ENCODE results near the gene GPC6. TPM values are rescaled to one million over a fixed set of nuclear protein-coding genes. Genes with fewer than 3 reads are reported as not detected.

Gene GPC6
- polyA plus RNA-seq, 1 donor (not counting 4 experiments of a cell fraction or from before 2014, with no cell fraction given) = 0.42 TPM

- Histone ChIP-seq H3K4me3 (ENCODE audit: control insufficient read depth in 2 of 3, extremely low read depth in 1 of 3, insufficient read depth in 2 of 3, low read depth in 1 of 3, low read length in 3 of 3) (no peak overlapping the region), H3K9ac (ENCODE audit: control insufficient read depth, extremely low read depth, insufficient read depth, low read length) (no peak overlapping the region), H4K20me1 (ENCODE audit: control insufficient read depth, extremely low read depth, insufficient read depth, low read length) (no peaks in the 10 kb centered on the region), H2AFZ (ENCODE audit: control insufficient read depth, low read length) (no peak overlapping the region), H3K9me1 (ENCODE audit: control insufficient read depth, extremely low read depth, insufficient read depth, low read length) (no peaks in the 10 kb centered on the region), H3K79me2 (ENCODE audit: control insufficient read depth, insufficient read depth, low read length) (no peaks in the 10 kb centered on the region), H3K4me2 (ENCODE audit: control insufficient read depth, extremely low read depth, insufficient read depth, low read depth, low read length) (no peak overlapping the region), H3K27me3 (ENCODE audit: control insufficient read depth, extremely low read depth, insufficient read depth, low read length) (no peaks in the 10 kb centered on the region), H3K36me3 (ENCODE audit: control insufficient read depth in 2 of 2, extremely low read depth in 1 of 2, insufficient read depth in 2 of 2, low read length in 2 of 2) (no peaks in the 10 kb centered on the region), H3K4me1 (ENCODE audit: control insufficient read depth, extremely low read depth, insufficient read depth, low read length) (no peaks in the 10 kb centered on the region), H3K9me3 (ENCODE audit: control insufficient read depth, low read depth, low read length) (no peaks in the 10 kb centered on the region), H3K27ac (ENCODE audit: control insufficient read depth, insufficient read depth, low read length) (no peak overlapping the region)
- TF ChIP-seq CTCF (optimal IDR thresholded peaks at IDR 0.05 in 1 of 3, IDR thresholded peaks at IDR 0.05 in 1 of 3, conservative IDR thresholded peaks at IDR 0.05 in 1 of 3; ENCODE audit: extremely low read depth in 1 of 3, insufficient read depth in 2 of 3, low read length in 3 of 3) = no peak
- TF ChIP-seq EZH2 (IDR thresholded peaks at IDR 0.05; ENCODE audit: low read length) = no peak
- no peak for DNase-seq (ENCODE audit: low read depth, low spot score)
- no peak for FAIRE-seq
- dilution Hi-C loops (cut with MboI; ENCODE audit: extremely low pct_ligation_motif_present, low sequenced_read_pairs) = no loop called here
Measured at GRCh38 chr13:93345024-93345423, 118.4 kb downstream of the GPC6 start.

- H3K9me3 ChIP-seq (ENCODE audit: control insufficient read depth, low read depth, low read length) = no peaks in the 10 kb centered on the region
- H3K79me2 ChIP-seq (ENCODE audit: control insufficient read depth, insufficient read depth, low read length) = no peaks in the 10 kb centered on the region
- no peak overlapping the region for H3K4me3 ChIP-seq (ENCODE audit: control insufficient read depth in 2 of 3, extremely low read depth in 1 of 3, insufficient read depth in 2 of 3, low read depth in 1 of 3, low read length in 3 of 3)
- no peak overlapping the region for H3K9ac ChIP-seq (ENCODE audit: control insufficient read depth, extremely low read depth, insufficient read depth, low read length)
- H3K27me3 ChIP-seq (ENCODE audit: control insufficient read depth, extremely low read depth, insufficient read depth, low read length) = no peaks in the 10 kb centered on the region
- no peaks in the 10 kb centered on the region for H3K4me1 ChIP-seq (ENCODE audit: control insufficient read depth, extremely low read depth, insufficient read depth, low read length)
- no peaks in the 10 kb centered on the region for H3K36me3 ChIP-seq (ENCODE audit: control insufficient read depth in 2 of 2, extremely low read depth in 1 of 2, insufficient read depth in 2 of 2, low read length in 2 of 2)
- FAIRE-seq (no peak), DNase-seq (ENCODE audit: low read depth, low spot score) (no peak)
- no peaks in the 10 kb centered on the region for H4K20me1 ChIP-seq (ENCODE audit: control insufficient read depth, extremely low read depth, insufficient read depth, low read length)
- H3K4me2 ChIP-seq (ENCODE audit: control insufficient read depth, extremely low read depth, insufficient read depth, low read depth, low read length) = no peak overlapping the region
- no peak overlapping the region for H2AFZ ChIP-seq (ENCODE audit: control insufficient read depth, low read length)
- H3K27ac ChIP-seq (ENCODE audit: control insufficient read depth, insufficient read depth, low read length) = no peak overlapping the region
- no peaks in the 10 kb centered on the region for H3K9me1 ChIP-seq (ENCODE audit: control insufficient read depth, extremely low read depth, insufficient read depth, low read length)
- dilution Hi-C loops (cut with MboI; ENCODE audit: extremely low pct_ligation_motif_present, low sequenced_read_pairs) = no loop called here
- TF ChIP-seq CTCF (optimal IDR thresholded peaks at IDR 0.05 in 1 of 3, IDR thresholded peaks at IDR 0.05 in 1 of 3, conservative IDR thresholded peaks at IDR 0.05 in 1 of 3; ENCODE audit: extremely low read depth in 1 of 3, insufficient read depth in 2 of 3, low read length in 3 of 3) (no peak), EZH2 (IDR thresholded peaks at IDR 0.05; ENCODE audit: low read length) (no peak)
Measured at GRCh38 chr13:93345770-93346169, 119.2 kb downstream of the GPC6 start.

Data from keratinocyte (primary cell).